A673 (cell line): Measurements from ENCODE around the gene ID3.

Source experiments
- EZH2 ChIP-seq: fragments of 200-600 bp; sonication (generic); IDR thresholded peaks from 2 replicates; pipeline ENCODE4 v1.6.1; 2017; ENCODE audit warnings: borderline replicate concordance, low read depth, mild to moderate bottlenecking, mixed read lengths, antibody characterized with exemption, low read length; ENCODE audit not compliant: poor library complexity, severe bottlenecking
- TF ChIP-seq, protein P1 (sequence below): fragments of 300-800, 200-600 bp; sonication (generic); conservative IDR thresholded peaks from 2 replicates; pipeline ENCODE4 v1.5.1; 2017; ENCODE audit warnings: low read depth, mild to moderate bottlenecking, antibody characterized with exemption, low read length, moderate library complexity, mixed read lengths

DNA sequence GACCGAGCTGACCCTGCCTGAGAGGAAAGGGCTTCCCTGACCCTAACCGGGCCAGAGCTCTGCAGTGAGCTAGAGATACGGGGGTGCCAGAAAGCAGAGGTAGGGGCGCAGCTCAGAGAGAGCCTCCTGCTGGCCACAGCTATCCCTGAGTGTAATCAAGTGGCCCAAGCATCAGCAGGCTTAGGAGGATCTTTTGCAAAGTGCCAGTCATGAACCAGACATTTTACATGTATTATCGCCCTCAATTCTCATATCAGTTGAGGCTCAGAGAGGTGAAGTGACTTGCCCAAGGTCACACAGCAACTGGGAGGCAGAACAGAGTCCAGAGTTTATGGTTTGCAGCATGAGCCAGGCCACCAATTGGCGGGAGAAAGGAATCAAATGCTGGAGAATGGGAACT, 7.0 kb upstream of the ID3 start:
- TF ChIP-seq, protein P1, sequence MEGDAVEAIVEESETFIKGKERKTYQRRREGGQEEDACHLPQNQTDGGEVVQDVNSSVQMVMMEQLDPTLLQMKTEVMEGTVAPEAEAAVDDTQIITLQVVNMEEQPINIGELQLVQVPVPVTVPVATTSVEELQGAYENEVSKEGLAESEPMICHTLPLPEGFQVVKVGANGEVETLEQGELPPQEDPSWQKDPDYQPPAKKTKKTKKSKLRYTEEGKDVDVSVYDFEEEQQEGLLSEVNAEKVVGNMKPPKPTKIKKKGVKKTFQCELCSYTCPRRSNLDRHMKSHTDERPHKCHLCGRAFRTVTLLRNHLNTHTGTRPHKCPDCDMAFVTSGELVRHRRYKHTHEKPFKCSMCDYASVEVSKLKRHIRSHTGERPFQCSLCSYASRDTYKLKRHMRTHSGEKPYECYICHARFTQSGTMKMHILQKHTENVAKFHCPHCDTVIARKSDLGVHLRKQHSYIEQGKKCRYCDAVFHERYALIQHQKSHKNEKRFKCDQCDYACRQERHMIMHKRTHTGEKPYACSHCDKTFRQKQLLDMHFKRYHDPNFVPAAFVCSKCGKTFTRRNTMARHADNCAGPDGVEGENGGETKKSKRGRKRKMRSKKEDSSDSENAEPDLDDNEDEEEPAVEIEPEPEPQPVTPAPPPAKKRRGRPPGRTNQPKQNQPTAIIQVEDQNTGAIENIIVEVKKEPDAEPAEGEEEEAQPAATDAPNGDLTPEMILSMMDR: peak; percentile 45
- TF ChIP-seq EZH2: no peak
